Erythroblast (primary cell): Measurements from ENCODE around the gene KRTAP5-4.

ENCODE experiments used
- GATA1 ChIP-seq: IDR thresholded peaks from 2 replicates; pipeline ENCODE4 v1.6.1; 2011; ENCODE audit warnings: low read depth, mild to moderate bottlenecking, control low read depth, low read length, moderate library complexity
- POLR2A ChIP-seq: IDR thresholded peaks from 2 replicates; pipeline ENCODE4 v1.6.1; 2011; ENCODE audit warnings: mild to moderate bottlenecking, low read length

GRCh38 chr11:1619449-1619848, 2.5 kb downstream of the KRTAP5-4 start:
- TF ChIP-seq POLR2A (no peak), GATA1 (no peak)
